Measurements from ENCODE around the gene IZUMO3. TPM values are rescaled to one million over a fixed set of nuclear protein-coding genes. Genes with fewer than 3 reads are reported as not detected.

Gene IZUMO3
- total and polyA plus RNA-seq, 2 of the 13 experiments (the other 11 are each of a cell fraction or from before 2014, with no cell fraction given) = not detected

DNA sequence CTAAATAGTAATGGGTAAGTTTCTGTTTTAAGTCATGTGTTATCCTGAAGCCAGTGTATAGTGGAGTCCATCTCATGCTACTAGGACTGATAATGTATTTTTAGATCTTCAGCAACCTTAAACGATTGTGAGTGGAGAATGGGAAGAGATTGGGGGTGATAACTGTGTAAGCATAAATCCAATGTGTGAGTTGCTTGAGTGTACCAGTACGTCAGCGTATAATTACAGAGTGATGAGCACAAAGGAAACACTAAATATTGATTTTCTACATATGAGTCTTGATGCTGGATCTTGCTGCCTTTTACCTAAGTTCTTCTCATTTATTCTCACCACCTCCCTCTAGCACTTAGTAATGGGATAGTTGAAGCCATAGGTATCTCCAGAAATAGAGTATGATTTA is 16.3 kb upstream of the IZUMO3 start:
- CTCF ChIA-PET (ENCODE audit: low intra/inter-chr PET ratio, low total read pairs) = no interaction called here
- BruUV-seq (replicated peaks) = no TSS peak
- 8% methylated on average over 3 of the region's 3 CpGs for WGBS (ENCODE audit: low lambda C conversion rate)

More for the DNA sequence above, 16.3 kb upstream of the IZUMO3 start:
- no peak for TF ChIP-seq ZNF530 (CRISPR knock-in tag; IDR thresholded peaks at IDR 0.05; ENCODE audit: low read depth)
- TF ChIP-seq EP300 (IDR thresholded peaks at IDR 0.05; ENCODE audit: low read depth in 2 of 2, low read length in 2 of 2) = no peak
- no peak for TF ChIP-seq EP300 (CRISPR knock-in tag; IDR thresholded peaks at IDR 0.05; ENCODE audit: borderline replicate concordance)
- no peak for TF ChIP-seq ZNF414 (CRISPR knock-in tag; IDR thresholded peaks at IDR 0.05)
- TF ChIP-seq NR2F6 (IDR thresholded peaks at IDR 0.05) = no peak
- no peak for TF ChIP-seq NR2F6 (CRISPR knock-in tag; IDR thresholded peaks at IDR 0.05)
- TF ChIP-seq, protein P1, sequence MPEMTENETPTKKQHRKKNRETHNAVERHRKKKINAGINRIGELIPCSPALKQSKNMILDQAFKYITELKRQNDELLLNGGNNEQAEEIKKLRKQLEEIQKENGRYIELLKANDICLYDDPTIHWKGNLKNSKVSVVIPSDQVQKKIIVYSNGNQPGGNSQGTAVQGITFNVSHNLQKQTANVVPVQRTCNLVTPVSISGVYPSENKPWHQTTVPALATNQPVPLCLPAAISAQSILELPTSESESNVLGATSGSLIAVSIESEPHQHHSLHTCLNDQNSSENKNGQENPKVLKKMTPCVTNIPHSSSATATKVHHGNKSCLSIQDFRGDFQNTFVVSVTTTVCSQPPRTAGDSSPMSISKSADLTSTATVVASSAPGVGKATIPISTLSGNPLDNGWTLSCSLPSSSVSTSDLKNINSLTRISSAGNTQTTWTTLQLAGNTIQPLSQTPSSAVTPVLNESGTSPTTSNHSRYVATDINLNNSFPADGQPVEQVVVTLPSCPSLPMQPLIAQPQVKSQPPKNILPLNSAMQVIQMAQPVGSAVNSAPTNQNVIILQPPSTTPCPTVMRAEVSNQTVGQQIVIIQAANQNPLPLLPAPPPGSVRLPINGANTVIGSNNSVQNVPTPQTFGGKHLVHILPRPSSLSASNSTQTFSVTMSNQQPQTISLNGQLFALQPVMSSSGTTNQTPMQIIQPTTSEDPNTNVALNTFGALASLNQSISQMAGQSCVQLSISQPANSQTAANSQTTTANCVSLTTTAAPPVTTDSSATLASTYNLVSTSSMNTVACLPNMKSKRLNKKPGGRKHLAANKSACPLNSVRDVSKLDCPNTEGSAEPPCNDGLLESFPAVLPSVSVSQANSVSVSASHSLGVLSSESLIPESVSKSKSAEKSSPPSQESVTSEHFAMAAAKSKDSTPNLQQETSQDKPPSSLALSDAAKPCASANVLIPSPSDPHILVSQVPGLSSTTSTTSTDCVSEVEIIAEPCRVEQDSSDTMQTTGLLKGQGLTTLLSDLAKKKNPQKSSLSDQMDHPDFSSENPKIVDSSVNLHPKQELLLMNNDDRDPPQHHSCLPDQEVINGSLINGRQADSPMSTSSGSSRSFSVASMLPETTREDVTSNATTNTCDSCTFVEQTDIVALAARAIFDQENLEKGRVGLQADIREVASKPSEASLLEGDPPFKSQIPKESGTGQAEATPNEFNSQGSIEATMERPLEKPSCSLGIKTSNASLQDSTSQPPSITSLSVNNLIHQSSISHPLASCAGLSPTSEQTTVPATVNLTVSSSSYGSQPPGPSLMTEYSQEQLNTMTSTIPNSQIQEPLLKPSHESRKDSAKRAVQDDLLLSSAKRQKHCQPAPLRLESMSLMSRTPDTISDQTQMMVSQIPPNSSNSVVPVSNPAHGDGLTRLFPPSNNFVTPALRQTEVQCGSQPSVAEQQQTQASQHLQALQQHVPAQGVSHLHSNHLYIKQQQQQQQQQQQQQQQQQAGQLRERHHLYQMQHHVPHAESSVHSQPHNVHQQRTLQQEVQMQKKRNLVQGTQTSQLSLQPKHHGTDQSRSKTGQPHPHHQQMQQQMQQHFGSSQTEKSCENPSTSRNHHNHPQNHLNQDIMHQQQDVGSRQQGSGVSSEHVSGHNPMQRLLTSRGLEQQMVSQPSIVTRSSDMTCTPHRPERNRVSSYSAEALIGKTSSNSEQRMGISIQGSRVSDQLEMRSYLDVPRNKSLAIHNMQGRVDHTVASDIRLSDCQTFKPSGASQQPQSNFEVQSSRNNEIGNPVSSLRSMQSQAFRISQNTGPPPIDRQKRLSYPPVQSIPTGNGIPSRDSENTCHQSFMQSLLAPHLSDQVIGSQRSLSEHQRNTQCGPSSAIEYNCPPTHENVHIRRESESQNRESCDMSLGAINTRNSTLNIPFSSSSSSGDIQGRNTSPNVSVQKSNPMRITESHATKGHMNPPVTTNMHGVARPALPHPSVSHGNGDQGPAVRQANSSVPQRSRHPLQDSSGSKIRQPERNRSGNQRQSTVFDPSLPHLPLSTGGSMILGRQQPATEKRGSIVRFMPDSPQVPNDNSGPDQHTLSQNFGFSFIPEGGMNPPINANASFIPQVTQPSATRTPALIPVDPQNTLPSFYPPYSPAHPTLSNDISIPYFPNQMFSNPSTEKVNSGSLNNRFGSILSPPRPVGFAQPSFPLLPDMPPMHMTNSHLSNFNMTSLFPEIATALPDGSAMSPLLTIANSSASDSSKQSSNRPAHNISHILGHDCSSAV (CRISPR knock-in tag; IDR thresholded peaks at IDR 0.05; ENCODE audit: borderline replicate concordance) = no peak
- no peak for TF ChIP-seq TGIF2 (CRISPR knock-in tag; IDR thresholded peaks at IDR 0.05)
- TF ChIP-seq ZNF713 (CRISPR knock-in tag; IDR thresholded peaks at IDR 0.05) = no peak
- TF ChIP-seq ZNF552 (CRISPR knock-in tag; IDR thresholded peaks at IDR 0.05; ENCODE audit: borderline replicate concordance) = no peak
- no peak for TF ChIP-seq HNRNPH1 (optimal IDR thresholded peaks at IDR 0.05; ENCODE audit: low read depth, low read length)
- no peak for FAIRE-seq
- Histone ChIP-seq H4K20me1 (ENCODE audit: insufficient read depth, low read length) (no peaks in the 10 kb centered on the region), H3K27ac (ENCODE audit: extremely low read length, insufficient read depth, low read length) (no peak overlapping the region), H3K9ac (ENCODE audit: insufficient read depth, low read depth, low read length) (no peak overlapping the region), H3K9me3 (ENCODE audit: low read length) (peaks cover 89% of the 10 kb centered on the region), H3K4me3 (replicated peaks in 1 of 3; ENCODE audit: insufficient read depth in 1 of 3, low read depth in 2 of 3, low read length in 3 of 3) (no peak overlapping the region), H3K36me3 (replicated peaks in 1 of 2; ENCODE audit: control insufficient read depth in 1 of 2, insufficient read depth in 2 of 2, low read length in 2 of 2) (no peaks in the 10 kb centered on the region), H2AFZ (ENCODE audit: low read length) (no peak overlapping the region), H3K79me2 (ENCODE audit: insufficient read depth, low read length) (no peaks in the 10 kb centered on the region), H3K4me1 (ENCODE audit: insufficient read depth, low read length) (no peaks in the 10 kb centered on the region), H3K4me2 (ENCODE audit: low read depth, low read length) (no peak overlapping the region), H3K27me3 (ENCODE audit: control insufficient read depth in 1 of 2, insufficient read depth in 2 of 2, low read length in 2 of 2) (no peaks in the 10 kb centered on the region)
- ATAC-seq = no peak
- no peak for DNase-seq (ENCODE audit: low spot score)
- in situ Hi-C loops (cut with HindIII; ENCODE audit: extremely low pct_ligation_motif_present, low pct_unique_long_range_greater_than_20kb) = no loop called here
- POLR2A ChIA-PET = no interaction called here
- intact Hi-C loops (cut with micrococcal nuclease; ENCODE audit: unreplicated experiment) = no loop called here
